Gastroesophageal sphincter (tissue), 4 donors: ENCODE data around the gene RPS3. TPM values are rescaled to one million over a fixed set of nuclear protein-coding genes. Genes with fewer than 3 reads are reported as not detected.

Experiments
- ATAC-seq: fragments of 150-250 bp; one replicate; pipeline ENCODE4 v1.9.1; 2016; ENCODE audit warnings: mild to moderate bottlenecking, moderate library complexity
- H3K27ac ChIP-seq, 4 donors: fragments of 200-600 bp; sonication (generic) in 3 of 4; 1 replicate in 3 of 4; 2 replicates in 1 of 4; pipeline ENCODE4 v1.5.1; 2016 to 2019
- H3K27me3 ChIP-seq: fragments of 200-600 bp; sonication (generic); one replicate; pipeline ENCODE4 v1.5.1; 2019
- H3K36me3 ChIP-seq, 2 donors: fragments of 200-600 bp; sonication (generic); one replicate each; pipeline ENCODE4 v1.5.1; 2019; ENCODE audit warnings: control low read depth in 1 of 2
- H3K4me1 ChIP-seq, 3 donors: fragments of 200-600 bp; sonication (generic); 1 replicate in 2 of 3; 2 replicates in 1 of 3; pipeline ENCODE4 v1.5.1; 2016 to 2019; ENCODE audit warnings: control low read depth in 2 of 3
- H3K4me3 ChIP-seq, 2 donors: fragments of 200-600 bp; sonication (generic); one replicate each; pipeline ENCODE4 v1.5.1; 2019; ENCODE audit warnings: mild to moderate bottlenecking in 1 of 2, moderate library complexity in 1 of 2
- H3K9me3 ChIP-seq, 3 donors: fragments of 200-600 bp; sonication (generic); one replicate each; pipeline ENCODE4 v1.5.1; 2017 to 2019; ENCODE audit warnings: control low read depth in 2 of 3
- EP300 ChIP-seq: sonication (generic); formaldehyde crosslinking; IDR thresholded peaks from one replicate; pipeline ENCODE4 v1.6.1; 2017; ENCODE audit warnings: antibody characterized with exemption, mild to moderate bottlenecking
- POLR2A ChIP-seq, 2 donors: fragments of 450-650 bp; IDR thresholded peaks; one replicate each; pipeline ENCODE4 v1.6.1; 2017; ENCODE audit warnings: antibody characterized with exemption in 2 of 2, mild to moderate bottlenecking in 2 of 2, moderate library complexity in 1 of 2
- POLR2AphosphoS5 ChIP-seq: sonication (generic); formaldehyde crosslinking; IDR thresholded peaks from one replicate; pipeline ENCODE4 v1.6.1; 2017; ENCODE audit warnings: antibody characterized with exemption
- WGBS, 2 donors: methylation state at CpG; one replicate each; pipeline ENCODE4 v1.1.5; 2018; ENCODE audit warnings: low coverage in 1 of 2; 5-methylcytosine and 5-hydroxymethylcytosine counted together
- total RNA-seq, 4 donors: library from RNA; depleted of rRNA; stranded (reverse); fragments of >200 nt; gene quantifications; one replicate each; pipeline ENCODE4 v1.1.0, GENCODE V29; 2016
- TF ChIP-seq, protein P1 (sequence below), 4 experiments: fragments of 200-600 bp in 2 of 4; fragments of 450-650 bp in 2 of 4; sonication (generic) in 1 of 4; IDR thresholded peaks; one replicate each; pipeline ENCODE4 v1.5.1; 2017 to 2019; ENCODE audit warnings: antibody characterized with exemption in 4 of 4, mild to moderate bottlenecking in 2 of 4, moderate library complexity in 2 of 4

Gene RPS3
- total RNA-seq, 4 donors from 2014 or later: 767 to 1,946 (median 1,260) TPM

GRCh38 chr11:75413864-75414263 is 14.5 kb downstream of the RPS3 start:
- no peak overlapping the region for H3K4me3 ChIP-seq
- peaks cover 0 to 52% of the 10 kb centered on the region in 2 donors for H3K36me3 ChIP-seq
- H3K4me1 ChIP-seq: peaks cover 0 to 6% (median 0%) of the 10 kb centered on the region in 3 donors
- H3K9me3 ChIP-seq: no peaks in the 10 kb centered on the region
- H3K27me3 ChIP-seq: no peaks in the 10 kb centered on the region
- ATAC-seq: no peak
- H3K27ac ChIP-seq: no peak overlapping the region
- no peak for TF ChIP-seq POLR2A (IDR thresholded peaks at IDR 0.05)
- TF ChIP-seq EP300: no peak
- TF ChIP-seq, protein P1, sequence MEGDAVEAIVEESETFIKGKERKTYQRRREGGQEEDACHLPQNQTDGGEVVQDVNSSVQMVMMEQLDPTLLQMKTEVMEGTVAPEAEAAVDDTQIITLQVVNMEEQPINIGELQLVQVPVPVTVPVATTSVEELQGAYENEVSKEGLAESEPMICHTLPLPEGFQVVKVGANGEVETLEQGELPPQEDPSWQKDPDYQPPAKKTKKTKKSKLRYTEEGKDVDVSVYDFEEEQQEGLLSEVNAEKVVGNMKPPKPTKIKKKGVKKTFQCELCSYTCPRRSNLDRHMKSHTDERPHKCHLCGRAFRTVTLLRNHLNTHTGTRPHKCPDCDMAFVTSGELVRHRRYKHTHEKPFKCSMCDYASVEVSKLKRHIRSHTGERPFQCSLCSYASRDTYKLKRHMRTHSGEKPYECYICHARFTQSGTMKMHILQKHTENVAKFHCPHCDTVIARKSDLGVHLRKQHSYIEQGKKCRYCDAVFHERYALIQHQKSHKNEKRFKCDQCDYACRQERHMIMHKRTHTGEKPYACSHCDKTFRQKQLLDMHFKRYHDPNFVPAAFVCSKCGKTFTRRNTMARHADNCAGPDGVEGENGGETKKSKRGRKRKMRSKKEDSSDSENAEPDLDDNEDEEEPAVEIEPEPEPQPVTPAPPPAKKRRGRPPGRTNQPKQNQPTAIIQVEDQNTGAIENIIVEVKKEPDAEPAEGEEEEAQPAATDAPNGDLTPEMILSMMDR (IDR thresholded peaks at IDR 0.05): no peak
- TF ChIP-seq POLR2AphosphoS5: no peak
- WGBS, 2 donors: 70 to 94% methylated on average over 2 of the region's 2 CpGs

DNA sequence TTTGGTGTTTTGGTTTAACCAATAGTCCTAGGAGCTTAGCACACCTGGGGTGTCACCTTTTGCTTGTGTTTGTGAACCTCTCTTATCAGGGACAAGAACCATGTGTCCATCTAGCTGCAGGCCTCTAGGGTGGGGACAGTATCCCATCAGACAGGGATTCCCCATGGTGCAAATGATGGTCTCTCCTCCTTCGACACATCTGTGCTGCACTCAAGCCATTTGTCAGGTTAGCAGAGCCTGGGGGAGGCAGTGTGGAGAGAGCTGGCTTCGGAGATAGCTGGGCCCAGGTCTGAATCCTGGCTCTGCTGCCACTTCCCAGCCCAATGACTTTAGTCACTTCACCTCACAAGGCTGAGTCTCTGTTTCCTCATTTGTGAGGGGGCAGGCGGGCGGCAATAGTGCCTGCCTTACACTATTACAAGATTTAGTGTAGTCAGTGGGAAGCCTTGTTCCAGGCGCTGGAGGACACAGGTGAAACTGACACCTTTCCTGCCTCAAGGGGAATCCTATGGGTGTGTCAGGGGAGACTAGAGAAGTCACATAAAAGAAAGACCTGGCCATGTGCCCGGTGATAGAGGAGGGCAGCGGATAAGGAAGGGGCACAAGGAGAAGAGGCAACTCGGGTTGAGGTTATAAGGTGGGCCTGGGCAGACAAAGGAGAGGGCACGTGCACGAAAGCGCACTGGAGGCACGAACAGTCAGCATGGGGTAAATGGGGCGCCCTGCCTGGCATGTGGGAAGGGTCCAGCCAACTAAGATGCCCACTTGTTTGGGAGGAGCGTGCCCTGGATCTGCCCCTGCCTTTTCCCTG is 21.1 kb downstream of the RPS3 start:
- Histone ChIP-seq H3K36me3 (peaks cover 0 to 36% of the 10 kb centered on the region in 2 donors), H3K9me3 (no peaks in the 10 kb centered on the region), H3K4me3 (no peak overlapping the region), H3K4me1 (peaks cover 0 to 19% (median 0%) of the 10 kb centered on the region in 3 donors), H3K27ac (no peak overlapping the region), H3K27me3 (no peaks in the 10 kb centered on the region)
- WGBS, 2 donors: 86 to 92% methylated on average over 2 to 10 of the region's 14 CpGs
- ATAC-seq: no peak
- TF ChIP-seq, protein P1 (IDR thresholded peaks at IDR 0.05): no peak
- TF ChIP-seq POLR2AphosphoS5: no peak
- no peak for TF ChIP-seq POLR2A (IDR thresholded peaks at IDR 0.05)
- no peak for TF ChIP-seq EP300

DNA sequence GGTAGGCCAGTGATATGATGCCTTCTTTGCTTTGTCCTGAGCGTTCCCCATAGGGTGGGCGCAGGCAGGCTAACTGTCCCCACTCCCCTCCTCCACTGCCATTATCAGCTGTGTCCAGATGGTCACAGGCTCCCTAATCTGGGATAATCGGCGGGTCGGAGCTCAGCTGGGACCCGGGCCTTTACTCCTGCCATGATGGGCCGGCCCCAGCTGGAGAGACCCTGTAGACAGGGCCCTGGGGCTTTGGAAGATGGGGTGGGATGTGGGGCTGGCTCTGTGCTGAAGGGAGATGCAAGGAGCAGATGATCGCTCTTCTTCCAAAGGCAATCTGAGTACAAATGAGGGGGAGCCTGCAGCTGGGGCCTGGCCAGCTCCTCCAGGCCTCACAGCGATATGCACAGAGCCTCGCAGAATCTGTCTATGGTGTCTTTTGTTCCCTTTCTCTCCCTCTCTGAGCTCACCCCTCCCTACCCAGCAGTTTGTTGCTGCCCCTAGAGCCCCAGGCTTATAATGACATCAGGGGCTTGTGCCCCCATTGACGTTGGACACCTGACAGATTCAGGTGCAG is 21.8 kb downstream of the RPS3 start:
- ATAC-seq: no peak
- TF ChIP-seq EP300: no peak
- TF ChIP-seq POLR2AphosphoS5: no peak
- TF ChIP-seq POLR2A (IDR thresholded peaks at IDR 0.05): no peak
- TF ChIP-seq, protein P1 (IDR thresholded peaks at IDR 0.05): no peak
- H3K27ac ChIP-seq: peak overlapping the region in 2 of 4 donors; percentile 17 to 48
- no peaks in the 10 kb centered on the region for H3K9me3 ChIP-seq
- no peak overlapping the region for H3K4me3 ChIP-seq
- H3K4me1 ChIP-seq: peaks cover 0 to 19% (median 0%) of the 10 kb centered on the region in 3 donors
- WGBS, 2 donors: 79 to 83% methylated on average over 2 to 3 of the region's 11 CpGs
- H3K27me3 ChIP-seq: no peaks in the 10 kb centered on the region
- peaks cover 0 to 33% of the 10 kb centered on the region in 2 donors for H3K36me3 ChIP-seq

- Histone ChIP-seq H3K27me3 (no peaks in the 10 kb centered on the region), H3K27ac (peak overlapping the region in 2 of 4 donors; percentile 1 to 48), H3K4me1 (peaks cover 0 to 19% (median 0%) of the 10 kb centered on the region in 3 donors), H3K9me3 (no peaks in the 10 kb centered on the region), H3K36me3 (peaks cover 0 to 33% of the 10 kb centered on the region in 2 donors), H3K4me3 (no peak overlapping the region)
- 76 to 82% methylated on average over 2 of the region's 2 CpGs for WGBS, 2 donors
- TF ChIP-seq POLR2A (IDR thresholded peaks at IDR 0.05) (no peak), POLR2AphosphoS5 (no peak), EP300 (no peak)
- TF ChIP-seq, protein P1 (IDR thresholded peaks at IDR 0.05): no peak
- ATAC-seq: no peak
Observed at GRCh38 chr11:75421902-75422247, 22.6 kb downstream of the RPS3 start.
